ENCODE measurements around the gene RUNDC3A.

The RUNDC3A gene

GRCh38 chr17:44324092-44324570 is 15.7 kb downstream of the RUNDC3A start (continued):
- TF ChIP-seq ZNF777 (tag by site-specific recombination; IDR thresholded peaks at IDR 0.05; ENCODE audit: borderline replicate concordance) (no peak), MZF1 (tag by site-specific recombination; IDR thresholded peaks at IDR 0.05; ENCODE audit: borderline replicate concordance) (no peak), ZNF280C (tag by site-specific recombination; IDR thresholded peaks at IDR 0.05) (no peak), KLF8 (tag by site-specific recombination; IDR thresholded peaks at IDR 0.05) (no peak), ZNF473 (tag by site-specific recombination; IDR thresholded peaks at IDR 0.05) (no peak), ZNF416 (tag by site-specific recombination; IDR thresholded peaks at IDR 0.05) (no peak), ZNF335 (tag by site-specific recombination; conservative IDR thresholded peaks at IDR 0.05) (0 out of 2 replicates have a peak, but pooled peaks have one; percentile 23), EGR2 (tag by site-specific recombination; IDR thresholded peaks at IDR 0.05; ENCODE audit: low read depth) (no peak), ZNF423 (tag by site-specific recombination; IDR thresholded peaks at IDR 0.05) (no peak), ZNF513 (tag by site-specific recombination; IDR thresholded peaks at IDR 0.05) (no peak), ZFHX2 (tag by site-specific recombination; conservative IDR thresholded peaks at IDR 0.05) (no peak), KLF9 (tag by site-specific recombination; IDR thresholded peaks at IDR 0.05; ENCODE audit: low read depth) (no peak), ZNF571 (tag by site-specific recombination; IDR thresholded peaks at IDR 0.05) (no peak), ZNF138 (tag by site-specific recombination; IDR thresholded peaks at IDR 0.05; ENCODE audit: borderline replicate concordance) (no peak)

GRCh38 chr17:44324571-44325275 is 16.3 kb downstream of the RUNDC3A start, which contains the start of gene SLC25A39:
TSS of gene SLC25A39 (minus strand) at chr17:44324823. CDS start at chr17:44323562, 1,261 bp downstream.
- peaks cover 3 to 30% of the 10 kb centered on the region in 2 experiments; a peak in 2 of 3 replicates for H3K36me3 ChIP-seq (ENCODE audit: control insufficient read depth in 2 of 2, insufficient read depth in 1 of 2, low read length in 2 of 2)
- no peaks in the 10 kb centered on the region for H3K9me3 ChIP-seq (ENCODE audit: control insufficient read depth, insufficient read depth, low read depth, low read length)
- peak within 1 kb of the TSS; percentile 88 for H3K4me3 ChIP-seq (ENCODE audit: low read depth, low read length)
- H3K27ac ChIP-seq (ENCODE audit: extremely low read depth, low read depth, low read length): peak within 1 kb of the TSS; percentile 56; the same call in 1 of the 2 replicates
- CTCF ChIA-PET: interaction anchor here (0.5 to 1.8 kb wide), 9 partner anchors 14 to 1295 kb away, joined by 3 to 7 read pairs (median 3); partner anchors contain the start of gene GRN
- POLR2A ChIA-PET: interaction anchor here (0.5 to 2.4 kb wide), 14 partner anchors 10 to 1850 kb away, joined by 3 to 11 read pairs (median 4); partner anchors contain the start of genes TMUB2 and UBTF
- 0 out of 2 replicates have a peak, but pooled peaks cover 3% of the 10 kb centered on the region for H3K4me1 ChIP-seq (ENCODE audit: control insufficient read depth, insufficient read depth, low read length)
- TF ChIP-seq ZNF777 (tag by site-specific recombination; IDR thresholded peaks at IDR 0.05; ENCODE audit: borderline replicate concordance): no peak
- no peak for TF ChIP-seq ZNF140 (tag by site-specific recombination; IDR thresholded peaks at IDR 0.05)
- TF ChIP-seq ZNF18 (tag by site-specific recombination; IDR thresholded peaks at IDR 0.05): no peak
- TF ChIP-seq ZBTB8A (tag by site-specific recombination; IDR thresholded peaks at IDR 0.05): peak; percentile 14
- TF ChIP-seq ZNF792 (tag by site-specific recombination; IDR thresholded peaks at IDR 0.05): no peak
- peak; percentile 74; the same call in 1 of the 2 replicates for TF ChIP-seq KLF10 (tag by site-specific recombination; IDR thresholded peaks at IDR 0.05)
- TF ChIP-seq ZSCAN30 (tag by site-specific recombination; IDR thresholded peaks at IDR 0.05): peak; percentile 70
- TF ChIP-seq ZNF660 (tag by site-specific recombination; IDR thresholded peaks at IDR 0.05): peak; percentile 78; the same call in 1 of the 2 replicates
- no peak for TF ChIP-seq ZNF19 (tag by site-specific recombination; IDR thresholded peaks at IDR 0.05; ENCODE audit: low read depth)
- TF ChIP-seq HOXA7 (CRISPR knock-in tag; IDR thresholded peaks at IDR 0.05; ENCODE audit: borderline replicate concordance): no peak
- TF ChIP-seq BCL11A (tag by site-specific recombination; IDR thresholded peaks at IDR 0.05; ENCODE audit: low read depth): 0 out of 2 replicates have a peak, but pooled peaks have one; percentile 28
- no peak for TF ChIP-seq ZNF24 (tag by site-specific recombination; IDR thresholded peaks at IDR 0.05)
- TF ChIP-seq ZNF768 (tag by site-specific recombination; IDR thresholded peaks at IDR 0.05): no peak
- no peak for TF ChIP-seq ZNF48 (tag by site-specific recombination; IDR thresholded peaks at IDR 0.05)
- 0 out of 2 replicates have a peak, but pooled peaks have one; percentile 36 for TF ChIP-seq ZNF391 (tag by site-specific recombination; IDR thresholded peaks at IDR 0.05; ENCODE audit: borderline replicate concordance, low read depth)
- no peak for TF ChIP-seq ZNF785 (tag by site-specific recombination; IDR thresholded peaks at IDR 0.05)
- 0 out of 2 replicates have a peak, but pooled peaks have one; percentile 26 for TF ChIP-seq ZNF184 (tag by site-specific recombination; IDR thresholded peaks at IDR 0.05)
- TF ChIP-seq ZNF654 (tag by site-specific recombination; IDR thresholded peaks at IDR 0.05; ENCODE audit: low read depth): no peak
- peak; percentile 85 for TF ChIP-seq KLF9 (tag by site-specific recombination; IDR thresholded peaks at IDR 0.05; ENCODE audit: low read depth)
- no peak for TF ChIP-seq ZNF837 (tag by site-specific recombination; IDR thresholded peaks at IDR 0.05)
- no peak for TF ChIP-seq GLIS2 (tag by site-specific recombination; IDR thresholded peaks at IDR 0.05)
